WTC11 (cell line): Measurements from ENCODE around the gene SLC12A8.

Source experiments
- FOXP1 ChIP-seq: sonication (generic); formaldehyde crosslinking; IDR thresholded peaks from 2 replicates; pipeline ENCODE4 v1.8.0; 2022; ENCODE audit warnings: missing genetic modification reagents, mild to moderate bottlenecking, moderate library complexity, borderline replicate concordance
- SP1 ChIP-seq: sonication (generic); formaldehyde crosslinking; conservative IDR thresholded peaks from 2 replicates; pipeline ENCODE4 v1.8.1; 2022; ENCODE audit warnings: missing genetic modification reagents
- TCF7 ChIP-seq: sonication (generic); formaldehyde crosslinking; IDR thresholded peaks from 2 replicates; pipeline ENCODE4 v1.8.0; 2022; ENCODE audit warnings: mild to moderate bottlenecking, low read depth, missing genetic modification reagents, moderate library complexity
- TF ChIP-seq, protein P1 (sequence below): sonication (generic); formaldehyde crosslinking; IDR thresholded peaks from 2 replicates; pipeline ENCODE4 v1.8.0; 2023; ENCODE audit warnings: mild to moderate bottlenecking, missing genetic modification reagents
- TF ChIP-seq, protein P2 (sequence below): fragments of 200-600 bp; IDR thresholded peaks from 2 replicates; pipeline ENCODE4 v1.8.0; 2022; ENCODE audit warnings: antibody characterized with exemption
- TF ChIP-seq, protein P3 (sequence below): sonication (generic); formaldehyde crosslinking; IDR thresholded peaks from 2 replicates; pipeline ENCODE4 v1.8.1; 2023; ENCODE audit warnings: mild to moderate bottlenecking, missing genetic modification reagents, moderate library complexity
- TF ChIP-seq, protein P4 (sequence below): sonication (generic); formaldehyde crosslinking; IDR thresholded peaks from 2 replicates; pipeline ENCODE4 v1.8.1; 2022; ENCODE audit warnings: mild to moderate bottlenecking, moderate library complexity, missing genetic modification reagents
- TF ChIP-seq, protein P5 (sequence below): sonication (generic); formaldehyde crosslinking; IDR thresholded peaks from 2 replicates; pipeline ENCODE4 v1.8.1; 2023; ENCODE audit warnings: mild to moderate bottlenecking, missing genetic modification reagents

DNA sequence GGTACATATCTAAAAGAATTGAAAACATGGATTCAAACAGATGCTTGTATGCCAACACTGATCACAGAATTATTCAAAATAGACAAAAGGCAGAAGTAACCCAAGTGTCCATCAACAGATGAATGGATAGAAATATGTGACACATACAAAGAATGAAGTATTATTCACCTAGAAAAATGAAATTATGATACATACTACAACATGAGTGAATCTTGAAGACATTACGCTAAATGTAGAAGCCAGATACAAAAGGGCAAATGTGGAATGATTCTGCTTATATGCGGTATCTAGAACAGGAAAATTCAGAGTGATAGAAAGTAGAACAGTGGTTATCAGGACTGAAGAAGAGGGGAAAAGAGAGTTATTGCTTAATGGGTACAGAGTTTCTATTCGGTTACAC lies 26.2 kb upstream of the SLC12A8 start:
- TF ChIP-seq, protein P1, sequence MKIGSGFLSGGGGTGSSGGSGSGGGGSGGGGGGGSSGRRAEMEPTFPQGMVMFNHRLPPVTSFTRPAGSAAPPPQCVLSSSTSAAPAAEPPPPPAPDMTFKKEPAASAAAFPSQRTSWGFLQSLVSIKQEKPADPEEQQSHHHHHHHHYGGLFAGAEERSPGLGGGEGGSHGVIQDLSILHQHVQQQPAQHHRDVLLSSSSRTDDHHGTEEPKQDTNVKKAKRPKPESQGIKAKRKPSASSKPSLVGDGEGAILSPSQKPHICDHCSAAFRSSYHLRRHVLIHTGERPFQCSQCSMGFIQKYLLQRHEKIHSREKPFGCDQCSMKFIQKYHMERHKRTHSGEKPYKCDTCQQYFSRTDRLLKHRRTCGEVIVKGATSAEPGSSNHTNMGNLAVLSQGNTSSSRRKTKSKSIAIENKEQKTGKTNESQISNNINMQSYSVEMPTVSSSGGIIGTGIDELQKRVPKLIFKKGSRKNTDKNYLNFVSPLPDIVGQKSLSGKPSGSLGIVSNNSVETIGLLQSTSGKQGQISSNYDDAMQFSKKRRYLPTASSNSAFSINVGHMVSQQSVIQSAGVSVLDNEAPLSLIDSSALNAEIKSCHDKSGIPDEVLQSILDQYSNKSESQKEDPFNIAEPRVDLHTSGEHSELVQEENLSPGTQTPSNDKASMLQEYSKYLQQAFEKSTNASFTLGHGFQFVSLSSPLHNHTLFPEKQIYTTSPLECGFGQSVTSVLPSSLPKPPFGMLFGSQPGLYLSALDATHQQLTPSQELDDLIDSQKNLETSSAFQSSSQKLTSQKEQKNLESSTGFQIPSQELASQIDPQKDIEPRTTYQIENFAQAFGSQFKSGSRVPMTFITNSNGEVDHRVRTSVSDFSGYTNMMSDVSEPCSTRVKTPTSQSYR (CRISPR knock-in tag) = no peak
- TF ChIP-seq, protein P2, sequence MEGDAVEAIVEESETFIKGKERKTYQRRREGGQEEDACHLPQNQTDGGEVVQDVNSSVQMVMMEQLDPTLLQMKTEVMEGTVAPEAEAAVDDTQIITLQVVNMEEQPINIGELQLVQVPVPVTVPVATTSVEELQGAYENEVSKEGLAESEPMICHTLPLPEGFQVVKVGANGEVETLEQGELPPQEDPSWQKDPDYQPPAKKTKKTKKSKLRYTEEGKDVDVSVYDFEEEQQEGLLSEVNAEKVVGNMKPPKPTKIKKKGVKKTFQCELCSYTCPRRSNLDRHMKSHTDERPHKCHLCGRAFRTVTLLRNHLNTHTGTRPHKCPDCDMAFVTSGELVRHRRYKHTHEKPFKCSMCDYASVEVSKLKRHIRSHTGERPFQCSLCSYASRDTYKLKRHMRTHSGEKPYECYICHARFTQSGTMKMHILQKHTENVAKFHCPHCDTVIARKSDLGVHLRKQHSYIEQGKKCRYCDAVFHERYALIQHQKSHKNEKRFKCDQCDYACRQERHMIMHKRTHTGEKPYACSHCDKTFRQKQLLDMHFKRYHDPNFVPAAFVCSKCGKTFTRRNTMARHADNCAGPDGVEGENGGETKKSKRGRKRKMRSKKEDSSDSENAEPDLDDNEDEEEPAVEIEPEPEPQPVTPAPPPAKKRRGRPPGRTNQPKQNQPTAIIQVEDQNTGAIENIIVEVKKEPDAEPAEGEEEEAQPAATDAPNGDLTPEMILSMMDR = no peak
- TF ChIP-seq, protein P3, sequence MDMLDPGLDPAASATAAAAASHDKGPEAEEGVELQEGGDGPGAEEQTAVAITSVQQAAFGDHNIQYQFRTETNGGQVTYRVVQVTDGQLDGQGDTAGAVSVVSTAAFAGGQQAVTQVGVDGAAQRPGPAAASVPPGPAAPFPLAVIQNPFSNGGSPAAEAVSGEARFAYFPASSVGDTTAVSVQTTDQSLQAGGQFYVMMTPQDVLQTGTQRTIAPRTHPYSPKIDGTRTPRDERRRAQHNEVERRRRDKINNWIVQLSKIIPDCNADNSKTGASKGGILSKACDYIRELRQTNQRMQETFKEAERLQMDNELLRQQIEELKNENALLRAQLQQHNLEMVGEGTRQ (CRISPR knock-in tag) = no peak
- no peak for TF ChIP-seq FOXP1 (CRISPR knock-in tag)
- TF ChIP-seq, protein P4, sequence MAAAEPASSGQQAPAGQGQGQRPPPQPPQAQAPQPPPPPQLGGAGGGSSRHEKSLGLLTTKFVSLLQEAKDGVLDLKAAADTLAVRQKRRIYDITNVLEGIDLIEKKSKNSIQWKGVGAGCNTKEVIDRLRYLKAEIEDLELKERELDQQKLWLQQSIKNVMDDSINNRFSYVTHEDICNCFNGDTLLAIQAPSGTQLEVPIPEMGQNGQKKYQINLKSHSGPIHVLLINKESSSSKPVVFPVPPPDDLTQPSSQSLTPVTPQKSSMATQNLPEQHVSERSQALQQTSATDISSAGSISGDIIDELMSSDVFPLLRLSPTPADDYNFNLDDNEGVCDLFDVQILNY (CRISPR knock-in tag) = no peak
- TF ChIP-seq, protein P5, sequence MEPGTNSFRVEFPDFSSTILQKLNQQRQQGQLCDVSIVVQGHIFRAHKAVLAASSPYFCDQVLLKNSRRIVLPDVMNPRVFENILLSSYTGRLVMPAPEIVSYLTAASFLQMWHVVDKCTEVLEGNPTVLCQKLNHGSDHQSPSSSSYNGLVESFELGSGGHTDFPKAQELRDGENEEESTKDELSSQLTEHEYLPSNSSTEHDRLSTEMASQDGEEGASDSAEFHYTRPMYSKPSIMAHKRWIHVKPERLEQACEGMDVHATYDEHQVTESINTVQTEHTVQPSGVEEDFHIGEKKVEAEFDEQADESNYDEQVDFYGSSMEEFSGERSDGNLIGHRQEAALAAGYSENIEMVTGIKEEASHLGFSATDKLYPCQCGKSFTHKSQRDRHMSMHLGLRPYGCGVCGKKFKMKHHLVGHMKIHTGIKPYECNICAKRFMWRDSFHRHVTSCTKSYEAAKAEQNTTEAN (CRISPR knock-in tag) = no peak
- no peak for TF ChIP-seq TCF7
- TF ChIP-seq SP1 (CRISPR knock-in tag) = no peak
